Neural progenitor cell (in vitro differentiated cells): Measurements from ENCODE around the gene KIRREL3.

Experiments
- EZH2 ChIP-seq: fragments of 200-600 bp; sonication (generic); IDR thresholded peaks from 2 replicates; pipeline ENCODE4 v1.6.1; 2017; ENCODE audit warnings: antibody characterized with exemption, mild to moderate bottlenecking, moderate library complexity
- TF ChIP-seq, protein P1 (sequence below): fragments of 200-600 bp; sonication (generic); IDR thresholded peaks from 2 replicates; pipeline ENCODE4 v1.5.1; 2017; ENCODE audit warnings: antibody characterized with exemption, mild to moderate bottlenecking

DNA sequence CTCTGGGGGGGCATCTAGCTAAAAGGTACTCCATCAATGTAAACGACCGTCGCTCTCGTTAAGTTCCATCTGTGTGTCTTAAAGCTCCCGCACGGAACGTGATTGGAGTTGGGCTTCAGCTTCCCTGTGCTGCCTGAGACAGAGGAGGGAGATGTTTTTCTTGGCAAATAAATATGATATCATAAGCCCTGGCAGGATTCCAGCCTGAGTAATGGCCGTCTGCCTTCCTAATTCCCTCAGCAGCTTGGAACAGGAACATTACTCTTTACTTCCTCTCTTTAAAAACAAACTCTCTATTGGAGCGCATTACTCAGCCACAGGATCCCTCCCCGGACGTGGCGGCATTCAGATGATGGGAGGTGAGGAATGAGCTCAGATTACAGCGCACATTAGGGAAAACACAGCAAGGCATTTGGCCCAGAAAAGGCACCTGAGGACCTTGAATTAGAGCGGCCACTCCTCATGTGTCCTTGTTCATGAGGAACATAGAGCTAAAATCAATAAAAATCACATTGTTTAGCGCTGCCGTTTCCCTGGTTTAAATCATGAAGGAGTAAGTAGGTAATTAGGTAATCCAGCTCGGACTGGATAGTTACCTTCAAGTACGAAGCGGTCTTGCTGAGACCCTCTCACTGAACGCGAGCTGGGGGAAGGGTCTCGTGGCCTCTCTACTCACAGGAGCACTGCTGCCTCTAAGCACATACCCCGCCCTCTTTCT, 414.6 kb downstream of the KIRREL3 start:
- no peak for TF ChIP-seq EZH2
- TF ChIP-seq, protein P1, sequence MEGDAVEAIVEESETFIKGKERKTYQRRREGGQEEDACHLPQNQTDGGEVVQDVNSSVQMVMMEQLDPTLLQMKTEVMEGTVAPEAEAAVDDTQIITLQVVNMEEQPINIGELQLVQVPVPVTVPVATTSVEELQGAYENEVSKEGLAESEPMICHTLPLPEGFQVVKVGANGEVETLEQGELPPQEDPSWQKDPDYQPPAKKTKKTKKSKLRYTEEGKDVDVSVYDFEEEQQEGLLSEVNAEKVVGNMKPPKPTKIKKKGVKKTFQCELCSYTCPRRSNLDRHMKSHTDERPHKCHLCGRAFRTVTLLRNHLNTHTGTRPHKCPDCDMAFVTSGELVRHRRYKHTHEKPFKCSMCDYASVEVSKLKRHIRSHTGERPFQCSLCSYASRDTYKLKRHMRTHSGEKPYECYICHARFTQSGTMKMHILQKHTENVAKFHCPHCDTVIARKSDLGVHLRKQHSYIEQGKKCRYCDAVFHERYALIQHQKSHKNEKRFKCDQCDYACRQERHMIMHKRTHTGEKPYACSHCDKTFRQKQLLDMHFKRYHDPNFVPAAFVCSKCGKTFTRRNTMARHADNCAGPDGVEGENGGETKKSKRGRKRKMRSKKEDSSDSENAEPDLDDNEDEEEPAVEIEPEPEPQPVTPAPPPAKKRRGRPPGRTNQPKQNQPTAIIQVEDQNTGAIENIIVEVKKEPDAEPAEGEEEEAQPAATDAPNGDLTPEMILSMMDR: no peak
